HCT116 (cell line): ENCODE results near the gene INPP4A. TPM values are rescaled to one million over a fixed set of nuclear protein-coding genes. Genes with fewer than 3 reads are reported as not detected.

Experiments
- ATAC-seq: fragments of 200-7000 bp; cut with Tn5 transposase; 2 replicates; pipeline ENCODE4 v1.9.1; 2020; ENCODE audit warnings: mild to moderate bottlenecking, moderate library complexity
- BruUV-seq: library from RNA; stranded (reverse); fragments of 400-500 nt; replicated peaks from 2 replicates; lab custom pipeline; 2021; lab: Mats Ljungman, UMichigan
- CTCF ChIA-PET: fragments of 300-600 bp; sonication (Branson Sonifier 250); formaldehyde crosslinking; loops from one replicate; lab custom pipeline; 2021; ENCODE audit warnings: antibody characterized with exemption; lab: Charles Lee
- POLR2A ChIA-PET: fragments of 300-600, 350-600 bp; sonication (Branson Sonifier 250); formaldehyde crosslinking; loops from one replicate; lab custom pipeline; 2021; ENCODE audit warnings: antibody characterized with exemption; lab: Charles Lee
- RAD21 ChIA-PET, 2 experiments: fragments of 300-600 bp; sonication (Branson Sonifier 250); formaldehyde crosslinking; loops; one replicate each; lab custom pipeline; 2023; ENCODE audit warnings: low total read pairs in 2 of 2; ENCODE audit not compliant: uncharacterized antibody in 2 of 2, unreplicated experiment in 2 of 2, low non-redundant PET in 1 of 2; lab: Charles Lee
- DNase-seq: peaks from one replicate; pipeline ENCODE4 v3.0.0-alpha.2; 2010; ENCODE audit warnings: low read depth, low spot score
- H2AFZ ChIP-seq: fragments of 200-600 bp; shearing (Covaris generic), sonication (generic); 2 replicates; pipeline ENCODE4 v1.6.1; 2017; ENCODE audit warnings: low read depth, mixed run types, mixed read lengths, antibody characterized with exemption, low read length; ENCODE audit not compliant: poor library complexity, severe bottlenecking
- H3K27ac ChIP-seq: 2 replicates; pipeline ENCODE4 v1.5.1; 2012; ENCODE audit warnings: low read depth, low read length
- H3K27me3 ChIP-seq: fragments of 200-600 bp; sonication (generic); 2 replicates; pipeline ENCODE4 v1.6.1; 2016; ENCODE audit warnings: mixed run types, low read length, mixed read lengths; ENCODE audit not compliant: insufficient read depth
- H3K36me3 ChIP-seq, 2 experiments: fragments of 200-500 bp in 1 of 2; fragments of 200-600 bp in 1 of 2; sonication (Bioruptor generic) in 1 of 2; sonication (generic) in 1 of 2; 2 replicates each; pipeline versions ENCODE4 v1.5.1 to v1.6.1; 2014 to 2016; ENCODE audit warnings: low read length in 2 of 2, inconsistent platforms in 1 of 2, mixed read lengths in 1 of 2, mixed run types in 1 of 2; ENCODE audit not compliant: insufficient read depth in 2 of 2, control insufficient read depth in 1 of 2
- H3K4me1 ChIP-seq, 2 experiments: fragments of 200-600 bp in 1 of 2; sonication (generic) in 1 of 2; 2 replicates each; pipeline versions ENCODE4 v1.5.1 to v1.6.1; 2012 to 2017; ENCODE audit warnings: low read length in 2 of 2, inconsistent platforms in 1 of 2, mild to moderate bottlenecking in 1 of 2, mixed read lengths in 1 of 2, mixed run types in 1 of 2, moderate library complexity in 1 of 2; ENCODE audit not compliant: insufficient read depth in 2 of 2, control insufficient read depth in 1 of 2
- H3K4me2 ChIP-seq: fragments of 200-600 bp; sonication (generic); 2 replicates; pipeline ENCODE4 v1.6.1; 2017; ENCODE audit warnings: mixed run types, low read length, mixed read lengths
- H3K4me3 ChIP-seq, 2 experiments: fragments of 200-600 bp in 1 of 2; sonication (generic) in 1 of 2; replicated peaks in 1 of 2; 2 replicates each; pipeline ENCODE4 v1.5.1; 2011 to 2016; ENCODE audit warnings: low read length in 2 of 2, control low read depth in 1 of 2, low read depth in 1 of 2, mild to moderate bottlenecking in 1 of 2, mixed read lengths in 1 of 2, mixed run types in 1 of 2
- H3K79me2 ChIP-seq: fragments of 200-600 bp; sonication (generic); 2 replicates; pipeline ENCODE4 v1.6.1; 2017; ENCODE audit warnings: mild to moderate bottlenecking, mixed run types, low read length, moderate library complexity, mixed read lengths; ENCODE audit not compliant: insufficient read depth
- H3K9ac ChIP-seq: fragments of 200-600 bp; sonication (generic); 2 replicates; pipeline ENCODE4 v1.6.1; 2016; ENCODE audit warnings: low read length, mixed read lengths
- H3K9me2 ChIP-seq: fragments of 200-600 bp; sonication (generic), shearing (Covaris generic); 2 replicates; pipeline ENCODE4 v1.6.1; 2017; ENCODE audit warnings: mixed run types, mild to moderate bottlenecking, moderate library complexity; ENCODE audit not compliant: insufficient read depth
- H3K9me3 ChIP-seq, 2 experiments: fragments of 200-500 bp in 1 of 2; fragments of 200-600 bp in 1 of 2; sonication (Bioruptor generic) in 1 of 2; sonication (generic) in 1 of 2; 2 replicates each; pipeline ENCODE4 v1.6.1; 2014 to 2017; ENCODE audit warnings: low read length in 2 of 2, mixed read lengths in 2 of 2, inconsistent platforms in 1 of 2, low read depth in 1 of 2, mild to moderate bottlenecking in 1 of 2, mixed run types in 1 of 2, moderate library complexity in 1 of 2; ENCODE audit not compliant: control insufficient read depth in 1 of 2, insufficient read depth in 1 of 2
- H4K20me1 ChIP-seq: fragments of 200-600 bp; sonication (generic), shearing (Covaris generic); 2 replicates; pipeline ENCODE4 v1.6.1; 2017; ENCODE audit warnings: mixed run types, mild to moderate bottlenecking, moderate library complexity; ENCODE audit not compliant: insufficient read depth
- CBX3 ChIP-seq: IDR thresholded peaks from 2 replicates; pipeline ENCODE4 v1.6.1; 2012; ENCODE audit warnings: low read depth
- CEBPB ChIP-seq: IDR thresholded peaks from 2 replicates; pipeline ENCODE4 v1.6.1; 2012; ENCODE audit warnings: low read depth
- EGR1 ChIP-seq: IDR thresholded peaks from 2 replicates; pipeline ENCODE4 v1.6.1; 2012; ENCODE audit warnings: low read depth
- EZH2phosphoT487 ChIP-seq: fragments of 200-600 bp; IDR thresholded peaks from 2 replicates; pipeline ENCODE4 v1.6.1; 2018; ENCODE audit warnings: antibody characterized with exemption, borderline replicate concordance
- FOSL1 ChIP-seq: IDR thresholded peaks from 2 replicates; pipeline ENCODE4 v1.6.1; 2012; ENCODE audit warnings: low read depth
- JUND ChIP-seq: IDR thresholded peaks from 2 replicates; pipeline ENCODE4 v1.6.1; 2012
- POLR2A ChIP-seq: IDR thresholded peaks from 2 replicates; pipeline ENCODE4 v1.7.0; 2011; ENCODE audit warnings: borderline replicate concordance; ENCODE audit not compliant: insufficient read depth, insufficient read length; ENCODE audit errors: extremely low read depth
- POLR2AphosphoS5 ChIP-seq: IDR thresholded peaks from 2 replicates; pipeline ENCODE4 v1.6.1; 2011; ENCODE audit warnings: mild to moderate bottlenecking, low read depth, low read length, moderate library complexity
- YY1 ChIP-seq: IDR thresholded peaks from 2 replicates; pipeline ENCODE4 v1.6.1; 2011; ENCODE audit warnings: low read length, low read depth, moderate library complexity, mild to moderate bottlenecking; ENCODE audit not compliant: insufficient replicate concordance; ENCODE audit errors: extremely low read depth
- intact Hi-C: fragments of 100-400 bp; cut with micrococcal nuclease; formaldehyde crosslinking; loops from 2 replicates; pipeline ENCODE4 v1.10.0; 2022
- total RNA-seq: library from RNA; stranded (reverse); gene quantifications from one replicate; pipeline ENCODE4 v1.2.1, GENCODE V29; 2021; ENCODE audit not compliant: unreplicated experiment
- TF ChIP-seq, protein P1 (sequence below), 3 experiments: fragments of 200-600 bp in 1 of 3; sonication (generic) in 1 of 3; IDR thresholded peaks in 2 of 3; conservative IDR thresholded peaks in 1 of 3; 2 replicates each; pipeline ENCODE4 v1.5.1; 2012 to 2017; ENCODE audit warnings: low read depth in 2 of 3, low read length in 2 of 3, antibody characterized with exemption in 1 of 3, borderline replicate concordance in 1 of 3, control low read depth in 1 of 3, mild to moderate bottlenecking in 1 of 3, mixed read lengths in 1 of 3, mixed run types in 1 of 3, moderate library complexity in 1 of 3; ENCODE audit not compliant: insufficient read depth in 1 of 3
- TF ChIP-seq, protein P2 (sequence below): IDR thresholded peaks from 2 replicates; pipeline ENCODE4 v1.6.1; 2012; ENCODE audit warnings: low read depth

The INPP4A gene
- total RNA-seq, 1 experiment from 2014 or later, result 18.5 TPM

DNA sequence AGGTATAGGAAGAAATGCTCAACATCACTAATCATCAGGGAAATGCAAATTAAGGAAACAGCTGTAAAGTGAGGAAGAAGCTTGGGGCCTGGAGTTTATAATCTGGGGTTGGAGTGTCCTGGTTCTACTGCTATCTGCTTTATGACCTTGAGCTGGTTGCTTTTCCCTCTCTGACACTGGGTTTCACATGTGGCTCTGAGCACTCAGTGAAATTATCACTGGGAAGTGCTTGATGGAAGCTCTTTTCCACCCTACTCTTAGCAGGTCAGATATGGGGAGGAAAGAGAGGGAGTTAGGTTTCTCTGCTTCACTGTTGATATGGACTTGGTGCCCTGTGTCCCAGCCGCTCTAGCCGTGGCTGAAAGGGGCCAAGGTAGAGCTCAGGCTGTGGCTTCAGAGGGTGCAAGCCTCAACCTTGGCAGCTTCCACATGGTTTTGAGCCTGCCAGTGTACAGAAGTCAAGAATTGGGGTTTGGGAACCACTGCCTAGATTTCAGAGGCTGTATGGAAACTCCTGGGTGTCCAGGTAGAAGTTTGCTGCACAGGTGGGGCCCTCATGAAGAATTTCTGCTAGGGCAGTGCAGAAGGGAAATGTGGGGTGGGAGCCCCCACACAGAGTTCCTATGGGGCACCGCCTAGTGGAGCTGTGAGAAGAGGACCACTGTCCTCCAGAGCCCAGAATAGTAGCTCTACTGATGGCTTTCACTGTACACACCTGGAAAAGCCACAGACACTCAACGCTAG lies 52.3 kb downstream of the INPP4A start:
- Histone ChIP-seq H3K9me2 (no peaks in the 10 kb centered on the region), H3K4me1 (no peaks in the 10 kb centered on the region), H3K79me2 (no peaks in the 10 kb centered on the region), H3K9me3 (peaks cover 0 to 5% of the 10 kb centered on the region in 2 experiments; a peak in 2 of 4 replicates), H2AFZ (no peak overlapping the region), H3K27ac (no peak overlapping the region), H3K27me3 (no peaks in the 10 kb centered on the region), H3K9ac (no peak overlapping the region), H3K4me2 (no peak overlapping the region), H3K4me3 (no peak overlapping the region), H3K36me3 (no peaks in the 10 kb centered on the region), H4K20me1 (no peaks in the 10 kb centered on the region)
- ATAC-seq (no peak), DNase-seq (no peak)
- ChIA-PET RAD21 (no interaction called here), POLR2A (no interaction called here), CTCF (interaction anchor here (1.4 kb wide), 1 partner anchor 9 kb away, joined by 4 read pairs; no protein-coding TSS in a partner anchor)
- intact Hi-C loops, result no loop called here
- TF ChIP-seq, protein P1, sequence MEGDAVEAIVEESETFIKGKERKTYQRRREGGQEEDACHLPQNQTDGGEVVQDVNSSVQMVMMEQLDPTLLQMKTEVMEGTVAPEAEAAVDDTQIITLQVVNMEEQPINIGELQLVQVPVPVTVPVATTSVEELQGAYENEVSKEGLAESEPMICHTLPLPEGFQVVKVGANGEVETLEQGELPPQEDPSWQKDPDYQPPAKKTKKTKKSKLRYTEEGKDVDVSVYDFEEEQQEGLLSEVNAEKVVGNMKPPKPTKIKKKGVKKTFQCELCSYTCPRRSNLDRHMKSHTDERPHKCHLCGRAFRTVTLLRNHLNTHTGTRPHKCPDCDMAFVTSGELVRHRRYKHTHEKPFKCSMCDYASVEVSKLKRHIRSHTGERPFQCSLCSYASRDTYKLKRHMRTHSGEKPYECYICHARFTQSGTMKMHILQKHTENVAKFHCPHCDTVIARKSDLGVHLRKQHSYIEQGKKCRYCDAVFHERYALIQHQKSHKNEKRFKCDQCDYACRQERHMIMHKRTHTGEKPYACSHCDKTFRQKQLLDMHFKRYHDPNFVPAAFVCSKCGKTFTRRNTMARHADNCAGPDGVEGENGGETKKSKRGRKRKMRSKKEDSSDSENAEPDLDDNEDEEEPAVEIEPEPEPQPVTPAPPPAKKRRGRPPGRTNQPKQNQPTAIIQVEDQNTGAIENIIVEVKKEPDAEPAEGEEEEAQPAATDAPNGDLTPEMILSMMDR (IDR thresholded peaks at IDR 0.05 in 2 of 3, conservative IDR thresholded peaks at IDR 0.05 in 1 of 3; ENCODE audit: borderline replicate concordance in 1 of 3, insufficient read depth in 1 of 3, low read depth in 2 of 3, low read length in 2 of 3), result no peak
- no peak for TF ChIP-seq EGR1
- no peak for TF ChIP-seq JUND
- TF ChIP-seq YY1, result no peak
- no peak for TF ChIP-seq CEBPB
- TF ChIP-seq EZH2phosphoT487, result no peak
- TF ChIP-seq FOSL1, result no peak
- TF ChIP-seq, protein P2, sequence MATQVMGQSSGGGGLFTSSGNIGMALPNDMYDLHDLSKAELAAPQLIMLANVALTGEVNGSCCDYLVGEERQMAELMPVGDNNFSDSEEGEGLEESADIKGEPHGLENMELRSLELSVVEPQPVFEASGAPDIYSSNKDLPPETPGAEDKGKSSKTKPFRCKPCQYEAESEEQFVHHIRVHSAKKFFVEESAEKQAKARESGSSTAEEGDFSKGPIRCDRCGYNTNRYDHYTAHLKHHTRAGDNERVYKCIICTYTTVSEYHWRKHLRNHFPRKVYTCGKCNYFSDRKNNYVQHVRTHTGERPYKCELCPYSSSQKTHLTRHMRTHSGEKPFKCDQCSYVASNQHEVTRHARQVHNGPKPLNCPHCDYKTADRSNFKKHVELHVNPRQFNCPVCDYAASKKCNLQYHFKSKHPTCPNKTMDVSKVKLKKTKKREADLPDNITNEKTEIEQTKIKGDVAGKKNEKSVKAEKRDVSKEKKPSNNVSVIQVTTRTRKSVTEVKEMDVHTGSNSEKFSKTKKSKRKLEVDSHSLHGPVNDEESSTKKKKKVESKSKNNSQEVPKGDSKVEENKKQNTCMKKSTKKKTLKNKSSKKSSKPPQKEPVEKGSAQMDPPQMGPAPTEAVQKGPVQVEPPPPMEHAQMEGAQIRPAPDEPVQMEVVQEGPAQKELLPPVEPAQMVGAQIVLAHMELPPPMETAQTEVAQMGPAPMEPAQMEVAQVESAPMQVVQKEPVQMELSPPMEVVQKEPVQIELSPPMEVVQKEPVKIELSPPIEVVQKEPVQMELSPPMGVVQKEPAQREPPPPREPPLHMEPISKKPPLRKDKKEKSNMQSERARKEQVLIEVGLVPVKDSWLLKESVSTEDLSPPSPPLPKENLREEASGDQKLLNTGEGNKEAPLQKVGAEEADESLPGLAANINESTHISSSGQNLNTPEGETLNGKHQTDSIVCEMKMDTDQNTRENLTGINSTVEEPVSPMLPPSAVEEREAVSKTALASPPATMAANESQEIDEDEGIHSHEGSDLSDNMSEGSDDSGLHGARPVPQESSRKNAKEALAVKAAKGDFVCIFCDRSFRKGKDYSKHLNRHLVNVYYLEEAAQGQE, result no peak
- no peak for TF ChIP-seq CBX3
- TF ChIP-seq POLR2AphosphoS5, result no peak
- no peak for TF ChIP-seq POLR2A
- BruUV-seq, result no TSS peak
